Naive thymus-derived CD4-positive, alpha-beta T cell (primary cell): ENCODE measurements around the gene CWC27. TPM values are rescaled to one million over a fixed set of nuclear protein-coding genes. Genes with fewer than 3 reads are reported as not detected.
A peak's percentile ranks its signal among the peaks of the same experiment; 100 is the strongest.

Experiments used
- ATAC-seq: fragments of 150-1000 bp; cut with Tn5 transposase; 2 replicates; pipeline ENCODE4 v1.10.0; 2021; ENCODE audit warnings: mild to moderate bottlenecking, moderate library complexity
- CTCF ChIA-PET: fragments of 350-600 bp; sonication (Branson Sonifier 250); formaldehyde crosslinking; loops from one replicate; lab custom pipeline; 2021; ENCODE audit warnings: antibody characterized with exemption; lab: Charles Lee
- POLR2A ChIA-PET: fragments of 350-600 bp; sonication (Branson Sonifier 250); formaldehyde crosslinking; loops from one replicate; lab custom pipeline; 2021; ENCODE audit warnings: antibody characterized with exemption, inconsistent platforms; lab: Charles Lee
- DNase-seq, 9 donors: peaks; one replicate each; pipeline versions ENCODE4 v3.0.0 to v3.0.0-alpha.2; 2020 to 2022; ENCODE audit warnings: mixed read lengths in 1 of 9
- H3K27ac ChIP-seq: one replicate; pipeline ENCODE4 v1.7.0; 2013; ENCODE audit warnings: mild to moderate bottlenecking, low read depth, low read length, moderate library complexity
- H3K27me3 ChIP-seq, 2 donors: one replicate each; pipeline ENCODE4 v1.7.0; 2013; ENCODE audit warnings: low read length in 2 of 2, mild to moderate bottlenecking in 2 of 2, moderate library complexity in 2 of 2; ENCODE audit not compliant: control insufficient read depth in 2 of 2, insufficient read depth in 2 of 2
- H3K36me3 ChIP-seq, 3 experiments: 1 replicate in 2 of 3; 2 replicates in 1 of 3; pipeline ENCODE4 v1.7.0; 2013; ENCODE audit warnings: low read length in 3 of 3, mild to moderate bottlenecking in 3 of 3, moderate library complexity in 1 of 3; ENCODE audit not compliant: insufficient read depth in 3 of 3, control insufficient read depth in 2 of 3
- H3K4me1 ChIP-seq, 2 donors: one replicate each; pipeline ENCODE4 v1.7.0; 2013; ENCODE audit warnings: low read length in 2 of 2, mild to moderate bottlenecking in 2 of 2, moderate library complexity in 1 of 2; ENCODE audit not compliant: control insufficient read depth in 2 of 2, insufficient read depth in 2 of 2
- H3K4me3 ChIP-seq: 2 replicates; pipeline ENCODE4 v1.7.0; 2013; ENCODE audit warnings: mild to moderate bottlenecking, low read length
- H3K9me3 ChIP-seq, 3 experiments: 1 replicate in 2 of 3; 2 replicates in 1 of 3; pipeline ENCODE4 v1.7.0; 2013; ENCODE audit warnings: low read length in 3 of 3; ENCODE audit not compliant: control insufficient read depth in 2 of 3
- H3K27ac Mint-ChIP-seq, 9 donors: one replicate each; pipeline ENCODE4 v1.8.0; 2020 to 2022; ENCODE audit warnings: mixed read lengths in 9 of 9, mild to moderate bottlenecking in 8 of 9, moderate library complexity in 5 of 9, inconsistent platforms in 2 of 9
- H3K27me3 Mint-ChIP-seq, 5 donors: one replicate each; pipeline ENCODE4 v1.8.0; 2021 to 2022; ENCODE audit warnings: mixed read lengths in 5 of 5, mild to moderate bottlenecking in 1 of 5
- H3K36me3 Mint-ChIP-seq, 5 donors: one replicate each; pipeline ENCODE4 v1.8.0; 2020 to 2022; ENCODE audit warnings: mixed read lengths in 5 of 5, mild to moderate bottlenecking in 3 of 5, inconsistent platforms in 1 of 5
- H3K4me1 Mint-ChIP-seq, 7 donors: one replicate each; pipeline ENCODE4 v1.8.0; 2020 to 2022; ENCODE audit warnings: mixed read lengths in 7 of 7, mild to moderate bottlenecking in 3 of 7, inconsistent platforms in 1 of 7
- H3K4me3 Mint-ChIP-seq, 10 donors: one replicate each; pipeline ENCODE4 v1.8.0; 2020 to 2022; ENCODE audit warnings: mild to moderate bottlenecking in 10 of 10, mixed read lengths in 10 of 10, moderate library complexity in 6 of 10, inconsistent platforms in 2 of 10
- H3K9me3 Mint-ChIP-seq, 11 donors: one replicate each; pipeline ENCODE4 v1.8.0; 2020 to 2022; ENCODE audit warnings: mixed read lengths in 11 of 11, mild to moderate bottlenecking in 4 of 11, inconsistent platforms in 1 of 11, moderate library complexity in 1 of 11
- intact Hi-C, 2 donors: fragments of 100-400 bp; cut with micrococcal nuclease; formaldehyde crosslinking; loops; one replicate each; pipeline ENCODE4 v1.15.1; 2023
- polyA plus RNA-seq, 2 donors: library from polyadenylated mRNA; unstranded; fragments of 300-500 nt; fragmentation: Illumina TruSeq; gene quantifications; one replicate each; pipeline ENCODE4 v1.2.3, GENCODE V29; 2021
- total RNA-seq, 6 experiments: library from RNA in 5 of 6; stranded (reverse) in 5 of 6; gene quantifications; 1 replicate in 5 of 6; 2 replicates in 1 of 6; pipeline ENCODE4 v1.2.3 and lab custom pipeline; 2021 to 2026

Gene CWC27
- total and polyA plus RNA-seq, 7 experiments from 2014 or later = 17.8 to 41.8 (median 21.1) TPM

DNA sequence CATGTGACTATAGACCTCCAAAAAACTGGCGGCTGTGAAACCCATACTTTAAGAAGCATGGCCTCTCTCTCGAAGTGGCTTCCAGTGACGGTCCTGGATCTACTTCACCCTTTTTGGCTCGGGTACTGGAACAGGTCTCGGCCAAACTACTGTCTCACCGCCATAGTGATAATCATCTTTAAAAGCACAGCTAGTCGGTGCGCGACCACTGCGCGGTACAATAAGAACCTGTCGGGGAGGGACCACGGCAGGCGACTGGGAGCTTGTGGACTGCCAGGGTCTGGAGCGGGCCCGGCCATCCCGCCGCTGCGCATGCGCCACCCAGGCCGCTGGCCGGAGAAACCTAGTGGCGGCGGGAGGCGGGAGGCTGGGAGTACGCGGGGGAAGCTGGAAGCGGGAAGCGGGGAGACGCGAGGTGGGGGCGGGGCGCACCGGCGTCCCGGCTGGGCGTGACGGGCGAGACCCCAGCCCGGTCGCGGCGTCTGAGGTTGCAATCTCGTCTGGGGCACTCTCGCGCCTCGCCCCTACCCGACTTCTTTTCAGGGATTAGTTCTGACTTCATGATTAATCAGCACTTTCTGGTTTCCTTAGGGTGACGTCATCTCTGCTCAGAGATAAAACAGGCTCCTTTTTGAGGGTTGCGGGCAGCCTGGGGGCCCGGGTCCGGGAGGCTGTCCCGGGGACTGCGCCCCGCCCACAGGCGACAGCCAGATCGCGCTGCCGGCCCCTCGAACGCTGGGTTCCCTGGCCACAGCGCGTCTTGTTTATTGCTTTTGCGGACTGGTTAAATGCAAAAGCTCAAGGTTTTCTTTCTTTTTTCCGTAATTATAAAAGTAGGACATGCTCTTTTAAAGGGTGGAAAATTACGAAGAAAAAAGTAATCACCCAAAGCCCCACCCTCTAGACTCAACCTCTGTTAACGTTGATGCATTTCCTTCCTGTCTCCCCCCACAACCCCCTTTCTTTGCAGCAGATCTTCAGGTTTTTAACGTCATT, 266.8 kb downstream of the CWC27 start:
- no peaks in the 10 kb centered on the region for H3K36me3 ChIP-seq
- Mint-ChIP-seq H3K4me3 (peak overlapping the region; percentile 74 to 94 (median 82)), H3K27me3 (no peaks in the 10 kb centered on the region), H3K4me1 (peaks cover 3 to 36% (median 29%) of the 10 kb centered on the region in 7 donors), H3K27ac (peak overlapping the region; percentile 84 to 96 (median 90)), H3K36me3 (peaks cover 0 to 1% (median 0%) of the 10 kb centered on the region in 5 donors), H3K9me3 (peaks cover 0 to 3% (median 0%) of the 10 kb centered on the region in 11 donors)
- no peaks in the 10 kb centered on the region for H3K9me3 ChIP-seq
- ChIA-PET CTCF (no interaction called here), POLR2A (interaction anchor here (0.8 to 0.9 kb wide), 2 partner anchors 68 to 590 kb away, joined by 3 to 4 read pairs; no protein-coding TSS in a partner anchor)
- no peaks in the 10 kb centered on the region for H3K27me3 ChIP-seq
- ATAC-seq (peak; percentile 88), DNase-seq (peak; percentile 60 to 92 (median 85))
- H3K27ac ChIP-seq = peak overlapping the region; percentile 84
- peak overlapping the region; percentile 78 for H3K4me3 ChIP-seq
- H3K4me1 ChIP-seq = peaks cover 20% of the 10 kb centered on the region in 2 donors
- intact Hi-C loops = loop anchor here (1.0 to 5.0 kb wide), 13 partner anchors 41 to 1109 kb away; partner anchors contain the start of genes CWC27 (in 2 of the 2), ERBIN (in 2 of the 2), SREK1IP1 (in 2 of the 2) and TRIM23 (in 2 of the 2)

GRCh38 chr5:65037831-65038815, 269.4 kb downstream of the CWC27 start:
- H3K36me3 Mint-ChIP-seq = peaks cover 0 to 1% (median 0%) of the 10 kb centered on the region in 5 donors
- Histone ChIP-seq H3K4me3 (no peak overlapping the region), H3K4me1 (peaks cover 20% of the 10 kb centered on the region in 2 donors), H3K27me3 (no peaks in the 10 kb centered on the region), H3K9me3 (no peaks in the 10 kb centered on the region), H3K27ac (no peak overlapping the region), H3K36me3 (no peaks in the 10 kb centered on the region)
- ATAC-seq = no peak
- DNase-seq = peak in 4 of 9 donors; percentile 20 to 38 (median 22)
- H3K9me3 Mint-ChIP-seq = no peaks in the 10 kb centered on the region
- CTCF ChIA-PET = no interaction called here
- intact Hi-C loops = loop anchor here (2.0 to 5.0 kb wide), 6 partner anchors 81 to 889 kb away; partner anchors contain the start of genes ERBIN (in 2 of the 2), NLN (in 1 of the 2), SGTB (in 1 of the 2) and SHLD3 (in 1 of the 2)
- POLR2A ChIA-PET = interaction anchor here (0.6 kb wide), 1 partner anchor 588 kb away, joined by 3 read pairs; no protein-coding TSS in a partner anchor
- peak overlapping the region; percentile 65 to 96 (median 89) for H3K27ac Mint-ChIP-seq
- H3K27me3 Mint-ChIP-seq = no peaks in the 10 kb centered on the region
- peaks cover 3 to 37% (median 29%) of the 10 kb centered on the region in 7 donors for H3K4me1 Mint-ChIP-seq
- H3K4me3 Mint-ChIP-seq = peak overlapping the region in 9 of 10 donors; percentile 31 to 64 (median 52)

GRCh38 chr5:65041296-65042158, 272.8 kb downstream of the CWC27 start:
- no peaks in the 10 kb centered on the region for H3K36me3 Mint-ChIP-seq
- H3K4me1 ChIP-seq = peaks cover 9 to 16% of the 10 kb centered on the region in 2 donors
- ChIA-PET CTCF (no interaction called here), POLR2A (no interaction called here)
- no peaks in the 10 kb centered on the region for H3K9me3 ChIP-seq
- H3K27ac ChIP-seq = no peak overlapping the region
- H3K27ac Mint-ChIP-seq = no peak overlapping the region
- H3K9me3 Mint-ChIP-seq = no peaks in the 10 kb centered on the region
- ATAC-seq = peak; percentile 27
- H3K27me3 Mint-ChIP-seq = no peaks in the 10 kb centered on the region
- no peak overlapping the region for H3K4me3 Mint-ChIP-seq
- H3K4me3 ChIP-seq = no peak overlapping the region
- intact Hi-C loops = no loop called here
- H3K27me3 ChIP-seq = no peaks in the 10 kb centered on the region
- H3K36me3 ChIP-seq = no peaks in the 10 kb centered on the region
- peaks cover 3 to 28% (median 21%) of the 10 kb centered on the region in 7 donors for H3K4me1 Mint-ChIP-seq
- no peak for DNase-seq

- Mint-ChIP-seq H3K27ac (no peak overlapping the region), H3K4me3 (no peak overlapping the region), H3K9me3 (no peaks in the 10 kb centered on the region), H3K36me3 (no peaks in the 10 kb centered on the region), H3K4me1 (peaks cover 0 to 9% (median 0%) of the 10 kb centered on the region in 7 donors), H3K27me3 (no peaks in the 10 kb centered on the region)
- intact Hi-C loops = no loop called here
- ChIA-PET CTCF (no interaction called here), POLR2A (no interaction called here)
- no peaks in the 10 kb centered on the region for H3K27me3 ChIP-seq
- no peak for ATAC-seq
- H3K4me1 ChIP-seq = no peaks in the 10 kb centered on the region
- no peaks in the 10 kb centered on the region for H3K36me3 ChIP-seq
- no peaks in the 10 kb centered on the region for H3K9me3 ChIP-seq
- H3K4me3 ChIP-seq = no peak overlapping the region
- no peak for DNase-seq
- no peak overlapping the region for H3K27ac ChIP-seq
Observed at GRCh38 chr5:65043843-65044359, 275.2 kb downstream of the CWC27 start.

DNA sequence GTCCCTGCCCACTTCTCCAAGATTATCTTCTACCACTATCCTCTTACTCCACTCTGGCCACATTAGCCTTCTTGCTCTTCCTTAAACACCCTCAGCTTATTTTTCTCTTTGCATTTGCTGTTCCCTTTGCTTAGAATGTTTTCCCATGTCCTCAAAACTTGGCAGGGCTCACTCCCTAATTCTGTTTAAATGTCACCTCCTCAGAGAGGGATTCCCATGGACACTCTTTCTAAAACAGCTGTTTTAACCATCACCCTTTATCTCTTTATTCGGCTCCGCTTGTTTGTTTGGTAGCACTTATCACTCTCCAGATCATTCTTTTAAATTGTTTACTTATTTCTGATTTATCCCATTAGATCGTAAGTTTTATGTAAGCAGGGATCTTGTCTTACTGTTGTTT, 278.5 kb downstream of the CWC27 start:
- H3K27ac Mint-ChIP-seq = no peak overlapping the region
- Histone ChIP-seq H3K9me3 (no peaks in the 10 kb centered on the region), H3K36me3 (no peaks in the 10 kb centered on the region), H3K27me3 (no peaks in the 10 kb centered on the region), H3K4me1 (no peaks in the 10 kb centered on the region), H3K4me3 (no peak overlapping the region), H3K27ac (no peak overlapping the region)
- ChIA-PET POLR2A (no interaction called here), CTCF (interaction anchor here (0.6 kb wide), 1 partner anchor 88 kb away, joined by 3 read pairs; no protein-coding TSS in a partner anchor)
- H3K27me3 Mint-ChIP-seq = no peaks in the 10 kb centered on the region
- H3K36me3 Mint-ChIP-seq = no peaks in the 10 kb centered on the region
- H3K4me1 Mint-ChIP-seq = peaks cover 0 to 8% (median 0%) of the 10 kb centered on the region in 7 donors
- H3K9me3 Mint-ChIP-seq = no peaks in the 10 kb centered on the region
- H3K4me3 Mint-ChIP-seq = no peak overlapping the region
- ATAC-seq = no peak
- intact Hi-C loops = no loop called here
- DNase-seq = no peak
